HEK293 (cell line): ENCODE results near the gene SMIM29.

Source experiments
- ATF2 ChIP-seq: fragments of 450-650 bp; formaldehyde crosslinking; IDR thresholded peaks from 2 replicates; pipeline ENCODE4 v1.5.1; 2016; ENCODE audit warnings: missing biosample characterization, missing genetic modification characterization, low read depth
- CTCF ChIP-seq: fragments of 450-650 bp; formaldehyde crosslinking; IDR thresholded peaks from 2 replicates; pipeline ENCODE4 v1.5.1; 2016; ENCODE audit warnings: missing biosample characterization, missing genetic modification characterization
- FEZF1 ChIP-seq: fragments of 450-650 bp; formaldehyde crosslinking; IDR thresholded peaks from 2 replicates; pipeline ENCODE4 v1.5.1; 2016; ENCODE audit warnings: missing biosample characterization, missing genetic modification characterization
- ZNF24 ChIP-seq: fragments of 450-650 bp; formaldehyde crosslinking; IDR thresholded peaks from 2 replicates; pipeline ENCODE4 v1.5.1; 2016; ENCODE audit warnings: missing biosample characterization, missing genetic modification characterization

DNA sequence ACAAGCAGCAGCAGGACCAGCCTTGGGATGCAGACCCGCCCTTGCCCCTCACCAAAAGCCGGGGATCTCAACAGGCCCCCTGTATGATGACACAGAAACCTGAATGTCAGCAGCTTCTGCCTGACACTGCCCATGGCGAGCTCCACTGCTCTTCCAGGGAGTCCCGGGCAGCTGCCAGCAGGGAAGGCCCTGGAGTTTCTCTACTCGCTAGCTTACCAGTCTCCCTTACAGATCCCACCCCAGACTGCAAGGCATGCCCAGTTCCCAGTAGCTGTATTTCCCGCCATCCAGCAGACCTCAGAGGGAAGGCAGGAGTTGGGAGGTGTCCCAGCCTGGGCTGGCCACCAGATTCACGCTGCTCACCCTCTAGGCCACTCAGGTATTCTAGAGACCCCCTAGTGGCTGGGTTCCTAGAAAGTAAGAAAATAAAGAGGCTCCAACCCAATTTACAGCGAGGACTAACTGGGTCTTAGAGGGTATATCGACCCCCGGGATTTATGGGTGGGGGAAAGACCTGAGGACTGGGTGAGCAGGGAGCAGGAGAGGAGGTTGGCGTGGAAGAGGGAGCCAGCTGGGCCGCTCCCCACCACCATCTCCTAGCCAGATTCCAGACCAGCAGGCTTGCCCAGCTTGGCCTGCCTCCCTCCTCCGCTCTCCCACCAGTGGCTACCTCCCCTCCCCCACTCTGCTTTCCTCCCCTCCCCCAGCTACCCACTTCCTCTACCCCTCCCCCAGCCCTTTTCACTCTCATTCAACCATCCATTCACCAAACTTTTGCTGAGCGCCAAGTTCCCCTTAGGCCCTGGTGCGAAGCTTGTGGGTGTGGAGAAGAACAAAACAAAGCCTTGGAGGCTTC, 21.8 kb downstream of the SMIM29 start:
- TF ChIP-seq CTCF (tag by site-specific recombination) (0 out of 2 replicates have a peak, but pooled peaks have one; percentile 18), FEZF1 (no peak), ATF2 (tag by site-specific recombination) (no peak), ZNF24 (tag by site-specific recombination) (no peak)
